ENCODE results near the gene XYLT1. TPM values are rescaled to one million over a fixed set of nuclear protein-coding genes. Genes with fewer than 3 reads are reported as not detected.

XYLT1 gene
- total and polyA plus RNA-seq, 9 of the 15 experiments (the other 6 are each of a cell fraction or from before 2014, with no cell fraction given), result 0.03 to 0.09 (median 0.08) TPM; not detected in 6

DNA sequence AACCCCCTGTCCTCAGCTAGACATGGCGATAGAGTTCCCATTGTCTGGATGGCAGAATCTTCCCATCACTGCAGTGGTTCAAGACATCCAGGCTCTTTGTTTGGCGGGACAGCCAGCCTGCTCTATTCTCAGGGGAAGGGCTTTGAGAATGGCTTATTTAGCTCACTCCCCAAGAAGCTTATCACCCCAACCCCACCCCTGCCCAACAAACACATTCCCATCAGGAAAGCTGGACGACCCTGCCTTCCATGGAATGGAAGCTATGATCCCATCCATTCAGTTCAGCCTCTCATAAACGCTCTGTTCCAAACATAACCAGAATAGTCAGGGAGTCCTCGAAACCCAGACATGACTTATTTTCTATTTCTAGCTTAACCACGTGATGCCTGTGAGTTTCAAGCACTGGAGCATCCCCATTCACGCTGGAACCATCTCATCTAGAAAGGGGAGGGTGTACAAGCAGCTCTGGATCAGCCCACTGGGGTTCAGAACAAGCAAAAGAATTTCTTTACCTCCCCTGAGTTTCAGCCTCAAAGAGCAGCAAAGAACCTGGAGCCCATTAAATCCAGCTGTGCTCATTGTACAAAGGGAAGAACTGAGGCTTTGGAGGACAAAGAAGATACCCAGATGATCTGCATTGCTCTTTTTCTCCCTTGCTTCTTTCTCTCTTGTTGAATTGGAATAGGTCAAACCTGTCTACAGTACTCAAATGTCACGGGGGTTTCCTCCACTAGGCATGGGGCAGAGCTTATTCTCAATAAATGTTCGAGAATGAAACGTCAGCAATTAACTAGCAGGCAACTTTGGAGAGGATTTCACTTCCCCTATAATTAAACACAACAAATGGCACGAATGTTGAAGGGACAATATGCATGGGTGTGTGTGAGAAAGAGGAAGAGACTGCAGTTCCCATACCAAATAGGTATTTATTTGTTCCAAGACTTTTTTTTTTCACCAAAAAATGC lies 93.1 kb downstream of the XYLT1 start (continued):
- TF ChIP-seq, protein P1, sequence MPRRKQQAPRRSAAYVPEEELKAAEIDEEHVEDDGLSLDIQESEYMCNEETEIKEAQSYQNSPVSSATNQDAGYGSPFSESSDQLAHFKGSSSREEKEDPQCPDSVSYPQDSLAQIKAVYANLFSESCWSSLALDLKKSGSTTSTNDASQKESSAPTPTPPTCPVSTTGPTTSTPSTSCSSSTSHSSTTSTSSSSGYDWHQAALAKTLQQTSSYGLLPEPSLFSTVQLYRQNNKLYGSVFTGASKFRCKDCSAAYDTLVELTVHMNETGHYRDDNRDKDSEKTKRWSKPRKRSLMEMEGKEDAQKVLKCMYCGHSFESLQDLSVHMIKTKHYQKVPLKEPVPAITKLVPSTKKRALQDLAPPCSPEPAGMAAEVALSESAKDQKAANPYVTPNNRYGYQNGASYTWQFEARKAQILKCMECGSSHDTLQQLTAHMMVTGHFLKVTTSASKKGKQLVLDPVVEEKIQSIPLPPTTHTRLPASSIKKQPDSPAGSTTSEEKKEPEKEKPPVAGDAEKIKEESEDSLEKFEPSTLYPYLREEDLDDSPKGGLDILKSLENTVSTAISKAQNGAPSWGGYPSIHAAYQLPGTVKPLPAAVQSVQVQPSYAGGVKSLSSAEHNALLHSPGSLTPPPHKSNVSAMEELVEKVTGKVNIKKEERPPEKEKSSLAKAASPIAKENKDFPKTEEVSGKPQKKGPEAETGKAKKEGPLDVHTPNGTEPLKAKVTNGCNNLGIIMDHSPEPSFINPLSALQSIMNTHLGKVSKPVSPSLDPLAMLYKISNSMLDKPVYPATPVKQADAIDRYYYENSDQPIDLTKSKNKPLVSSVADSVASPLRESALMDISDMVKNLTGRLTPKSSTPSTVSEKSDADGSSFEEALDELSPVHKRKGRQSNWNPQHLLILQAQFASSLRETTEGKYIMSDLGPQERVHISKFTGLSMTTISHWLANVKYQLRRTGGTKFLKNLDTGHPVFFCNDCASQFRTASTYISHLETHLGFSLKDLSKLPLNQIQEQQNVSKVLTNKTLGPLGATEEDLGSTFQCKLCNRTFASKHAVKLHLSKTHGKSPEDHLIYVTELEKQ (CRISPR knock-in tag; IDR thresholded peaks at IDR 0.05), result no peak
- TF ChIP-seq MAFG (tag; conservative IDR thresholded peaks at IDR 0.05), result peak; percentile 38; the same call in 1 of the 2 replicates

DNA sequence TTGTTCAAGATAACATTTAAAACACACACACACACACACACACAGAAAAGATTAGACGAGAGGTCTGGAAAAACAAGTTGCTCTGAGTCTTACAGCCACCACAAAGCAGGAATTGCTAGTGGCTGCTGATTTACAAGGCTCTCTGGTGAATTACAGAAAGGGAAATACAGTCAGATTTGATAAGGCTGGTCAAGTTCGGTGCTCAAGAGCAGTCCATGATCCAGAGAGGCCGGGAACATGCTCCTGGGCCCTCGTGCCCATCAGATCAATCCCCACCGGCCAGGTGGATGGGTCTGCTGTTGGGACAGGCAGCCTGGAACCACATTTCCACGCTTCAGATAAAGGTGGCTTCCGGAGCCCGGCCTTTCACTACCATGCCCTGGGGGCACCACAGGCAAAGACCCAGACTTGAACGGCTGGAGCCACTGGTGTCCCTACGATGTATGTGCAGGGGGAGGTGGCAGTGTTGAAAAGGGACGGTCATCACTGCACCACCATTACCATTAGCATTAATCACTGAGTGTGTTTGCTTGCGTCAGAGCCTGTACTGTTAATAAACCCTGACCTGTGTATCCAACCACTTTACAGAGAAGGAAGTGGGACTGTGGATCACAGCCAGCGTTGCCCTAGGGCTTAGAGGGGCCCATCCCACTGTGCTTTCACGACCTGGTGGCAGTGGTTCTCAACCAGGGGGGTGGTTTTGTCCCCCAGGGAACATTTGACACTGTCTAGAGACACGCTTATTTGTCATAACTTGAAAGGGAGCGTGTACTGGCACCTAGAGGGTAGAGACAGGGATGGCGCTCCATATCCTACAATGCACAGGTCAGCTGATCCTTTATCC lies 95.1 kb downstream of the XYLT1 start:
- POLR2A ChIA-PET, result no interaction called here
- no peaks in the 10 kb centered on the region for H3K4me1 ChIP-seq (replicated peaks in 1 of 2; ENCODE audit: control insufficient read depth in 2 of 2, insufficient read depth in 2 of 2, low read length in 2 of 2)
- H3K36me3 ChIP-seq (ENCODE audit: control insufficient read depth, insufficient read depth, low read length), result no peaks in the 10 kb centered on the region
- no peaks in the 10 kb centered on the region for H3K79me2 ChIP-seq (ENCODE audit: control insufficient read depth, insufficient read depth, low read length)
- 1% methylated on average over 17 of the region's 17 CpGs for WGBS (ENCODE audit: insufficient coverage, low coverage, missing lambda C conversion rate)
- DNase-seq (ENCODE audit: extremely low read depth in 1 of 4, low spot score in 3 of 4) (no peak), ATAC-seq (no peak), FAIRE-seq (no peak)
- CTCF ChIA-PET (ENCODE audit: low intra/inter-chr PET ratio), result no interaction called here
- H3K27me3 ChIP-seq (ENCODE audit: control insufficient read depth in 2 of 2, insufficient read depth in 2 of 2, low read length in 2 of 2), result peaks cover 3 to 9% of the 10 kb centered on the region in 2 experiments; a peak in 4 of 5 replicates
- H3K9me1 ChIP-seq (ENCODE audit: control insufficient read depth, insufficient read depth, low read length), result peaks cover 3% of the 10 kb centered on the region
- no peak overlapping the region for H3K9ac ChIP-seq (ENCODE audit: insufficient read depth in 1 of 2, low read depth in 2 of 2, low read length in 2 of 2)
- H3K4me2 ChIP-seq (ENCODE audit: insufficient read depth, low read length), result no peak overlapping the region
- intact Hi-C loops (cut with micrococcal nuclease) (no loop called here), in situ Hi-C loops (cut with MboI) (no loop called here)
- no peak overlapping the region for H3K27ac ChIP-seq (ENCODE audit: extremely low read depth, low read depth, low read length)
- H2AFZ ChIP-seq (ENCODE audit: low read depth, low read length), result no peak overlapping the region
- BruUV-seq (replicated peaks), result no TSS peak
- no peak overlapping the region for H3K4me3 ChIP-seq
- H3K9me3 ChIP-seq (replicated peaks; ENCODE audit: control insufficient read depth, insufficient read depth, low read depth, low read length), result no peaks in the 10 kb centered on the region
- no peaks in the 10 kb centered on the region; the same call in 1 of the 2 replicates for H4K20me1 ChIP-seq (replicated peaks; ENCODE audit: control insufficient read depth, insufficient read depth, low read length)
- TF ChIP-seq MCM2 (IDR thresholded peaks at IDR 0.05; ENCODE audit: low read depth) (no peak), KLF13 (tag; IDR thresholded peaks at IDR 0.05; ENCODE audit: borderline replicate concordance, low read depth) (no peak), CEBPG (CRISPR knock-in tag; IDR thresholded peaks at IDR 0.05) (no peak), CEBPG (tag; conservative IDR thresholded peaks at IDR 0.05 in 1 of 2, IDR thresholded peaks at IDR 0.05 in 1 of 2) (no peak), HOXB6 (CRISPR knock-in tag; IDR thresholded peaks at IDR 0.05; ENCODE audit: borderline replicate concordance) (no peak), ZNF79 (CRISPR knock-in tag; IDR thresholded peaks at IDR 0.05; ENCODE audit: low read depth) (no peak), MEF2D (tag; conservative IDR thresholded peaks at IDR 0.05; ENCODE audit: low read depth) (no peak), GTF2F1 (IDR thresholded peaks at IDR 0.05; ENCODE audit: low read depth, low read length) (no peak), ZKSCAN3 (CRISPR knock-in tag; IDR thresholded peaks at IDR 0.05) (no peak)
- TF ChIP-seq, protein P2, sequence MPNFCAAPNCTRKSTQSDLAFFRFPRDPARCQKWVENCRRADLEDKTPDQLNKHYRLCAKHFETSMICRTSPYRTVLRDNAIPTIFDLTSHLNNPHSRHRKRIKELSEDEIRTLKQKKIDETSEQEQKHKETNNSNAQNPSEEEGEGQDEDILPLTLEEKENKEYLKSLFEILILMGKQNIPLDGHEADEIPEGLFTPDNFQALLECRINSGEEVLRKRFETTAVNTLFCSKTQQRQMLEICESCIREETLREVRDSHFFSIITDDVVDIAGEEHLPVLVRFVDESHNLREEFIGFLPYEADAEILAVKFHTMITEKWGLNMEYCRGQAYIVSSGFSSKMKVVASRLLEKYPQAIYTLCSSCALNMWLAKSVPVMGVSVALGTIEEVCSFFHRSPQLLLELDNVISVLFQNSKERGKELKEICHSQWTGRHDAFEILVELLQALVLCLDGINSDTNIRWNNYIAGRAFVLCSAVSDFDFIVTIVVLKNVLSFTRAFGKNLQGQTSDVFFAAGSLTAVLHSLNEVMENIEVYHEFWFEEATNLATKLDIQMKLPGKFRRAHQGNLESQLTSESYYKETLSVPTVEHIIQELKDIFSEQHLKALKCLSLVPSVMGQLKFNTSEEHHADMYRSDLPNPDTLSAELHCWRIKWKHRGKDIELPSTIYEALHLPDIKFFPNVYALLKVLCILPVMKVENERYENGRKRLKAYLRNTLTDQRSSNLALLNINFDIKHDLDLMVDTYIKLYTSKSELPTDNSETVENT (CRISPR knock-in tag; IDR thresholded peaks at IDR 0.05), result no peak

All from K562 (cell line).